H1 (cell line): ENCODE measurements around the gene PFKP. TPM values are rescaled to one million over a fixed set of nuclear protein-coding genes. Genes with fewer than 3 reads are reported as not detected.

Source experiments
- BCL11A ChIP-seq, 2 experiments: IDR thresholded peaks; one replicate each; pipeline ENCODE4 v1.6.1; 2011; ENCODE audit warnings: low read depth in 2 of 2, low read length in 2 of 2, mild to moderate bottlenecking in 2 of 2
- BRCA1 ChIP-seq: IDR thresholded peaks from 2 replicates; pipeline ENCODE4 v1.6.1; 2012; ENCODE audit warnings: low read depth, low read length, improper control_type of control experiment
- CEBPB ChIP-seq: IDR thresholded peaks from 2 replicates; pipeline ENCODE4 v1.6.1; 2012; ENCODE audit warnings: low read depth, low read length
- POU5F1 ChIP-seq: IDR thresholded peaks from 2 replicates; pipeline ENCODE4 v1.6.1; 2011; ENCODE audit warnings: low read depth, mild to moderate bottlenecking, low read length, moderate library complexity
- polyA plus RNA-seq, 7 experiments: library from polyadenylated mRNA; depleted of rRNA in 3 of 7; stranded (reverse) in 5 of 7; unstranded in 2 of 7; fragments of >200 nt in 5 of 7; fragments of 200-250 nt in 2 of 7; gene quantifications; 1 replicate in 5 of 7; 2 replicates in 1 of 7; 4 replicates in 1 of 7; pipeline versions ENCODE4 v1.2.1 to v1.2.3, GENCODE V29; 2011 to 2013; ENCODE audit warnings: missing spikeins in 2 of 7, mixed read lengths in 2 of 7
- total RNA-seq: library from RNA; stranded (reverse); fragmentation: NEBNext Ultra II Directional; extraction: Animal tissue kit (Norgen Biotek cat#: 25700); gene quantifications from 2 replicates; pipeline ENCODE4 v1.2.1, GENCODE V29; 2021

Gene PFKP
- total and polyA plus RNA-seq, 2 of the 8 experiments (the other 6 are each of a cell fraction or from before 2014, with no cell fraction given) = 51.2 to 128 TPM

GRCh38 chr10:3185386-3185785, 118.0 kb downstream of the PFKP start (continued):
- TF ChIP-seq BCL11A (IDR thresholded peaks at IDR 0.05; ENCODE audit: low read depth in 2 of 2, low read length in 2 of 2) (no peak), BRCA1 (no peak), CEBPB (no peak), POU5F1 (no peak)
